Keratinocyte (primary cell): ENCODE data around the gene KIFBP. TPM values are rescaled to one million over a fixed set of nuclear protein-coding genes. Genes with fewer than 3 reads are reported as not detected.
A peak's percentile ranks its signal among the peaks of the same experiment; 100 is the strongest.

Experiments used
- DNase-seq: peaks from one replicate; pipeline ENCODE4 v3.0.0-alpha.2; 2011; ENCODE audit warnings: low read depth, missing footprints, low spot score
- FAIRE-seq: peaks from 2 replicates; lab custom pipeline; 2011; peaks lifted over from hg19 to GRCh38; lab: Jason Lieb, UNC
- H2AFZ ChIP-seq: 2 replicates; pipeline ENCODE4 v1.6.0; 2012; ENCODE audit warnings: low read length, control low read depth, inconsistent platforms; ENCODE audit not compliant: control insufficient read depth
- H3K27ac ChIP-seq: 2 replicates; pipeline ENCODE4 v1.5.1; 2011; ENCODE audit warnings: low read length; ENCODE audit not compliant: control insufficient read depth, insufficient read depth
- H3K27me3 ChIP-seq: 3 replicates; pipeline ENCODE4 v1.6.0; 2011; ENCODE audit warnings: low read length; ENCODE audit not compliant: control insufficient read depth, insufficient read depth; ENCODE audit errors: extremely low read depth
- H3K36me3 ChIP-seq, 2 experiments: 2 replicates in 1 of 2; 3 replicates in 1 of 2; pipeline ENCODE4 v1.5.1; 2011; ENCODE audit warnings: low read length in 2 of 2, mild to moderate bottlenecking in 1 of 2; ENCODE audit not compliant: control insufficient read depth in 2 of 2, insufficient read depth in 2 of 2; ENCODE audit errors: extremely low read depth in 1 of 2
- H3K4me1 ChIP-seq: 3 replicates; pipeline ENCODE4 v1.5.1; 2011; ENCODE audit warnings: low read length; ENCODE audit not compliant: control insufficient read depth, insufficient read depth; ENCODE audit errors: extremely low read depth
- H3K4me2 ChIP-seq: 3 replicates; pipeline ENCODE4 v1.6.0; 2011; ENCODE audit warnings: low read depth, low read length; ENCODE audit not compliant: control insufficient read depth, insufficient read depth; ENCODE audit errors: extremely low read depth
- H3K4me3 ChIP-seq, 3 experiments: fragments of 200-600 bp in 1 of 3; sonication (generic) in 1 of 3; 2 replicates in 2 of 3; 3 replicates in 1 of 3; pipeline ENCODE4 v1.5.1; 2011 to 2016; ENCODE audit warnings: low read length in 3 of 3, mild to moderate bottlenecking in 3 of 3, control low read depth in 2 of 3, inconsistent platforms in 1 of 3, low read depth in 1 of 3, mixed read lengths in 1 of 3, mixed run types in 1 of 3, moderate library complexity in 1 of 3; ENCODE audit not compliant: control insufficient read depth in 2 of 3, insufficient read depth in 2 of 3; ENCODE audit errors: extremely low read depth in 1 of 3
- H3K79me2 ChIP-seq: 2 replicates; pipeline ENCODE4 v1.6.0; 2012; ENCODE audit warnings: low read length; ENCODE audit not compliant: control insufficient read depth, insufficient read depth
- H3K9ac ChIP-seq: 3 replicates; pipeline ENCODE4 v1.6.0; 2011; ENCODE audit warnings: low read length; ENCODE audit not compliant: control insufficient read depth, insufficient read depth; ENCODE audit errors: extremely low read depth
- H3K9me1 ChIP-seq: 3 replicates; pipeline ENCODE4 v1.6.0; 2011; ENCODE audit warnings: low read length; ENCODE audit not compliant: control insufficient read depth, insufficient read depth; ENCODE audit errors: extremely low read depth
- H3K9me3 ChIP-seq: 2 replicates; pipeline ENCODE4 v1.5.1; 2012; ENCODE audit warnings: low read depth, low read length; ENCODE audit not compliant: control insufficient read depth
- H4K20me1 ChIP-seq: 3 replicates; pipeline ENCODE4 v1.6.0; 2011; ENCODE audit warnings: low read length; ENCODE audit not compliant: control insufficient read depth, insufficient read depth; ENCODE audit errors: extremely low read depth
- EZH2 ChIP-seq: IDR thresholded peaks from one replicate; pipeline ENCODE4 v1.6.1; 2012; ENCODE audit warnings: inconsistent platforms, mild to moderate bottlenecking, low read length, moderate library complexity
- dilution Hi-C: fragments of 300-500 bp; cut with MboI; formaldehyde crosslinking; loops from one replicate; pipeline ENCODE4 v1.7.0; 2020; ENCODE audit warnings: low sequenced_read_pairs; ENCODE audit not compliant: extremely low pct_ligation_motif_present
- polyA plus RNA-seq, 5 experiments: library from polyadenylated mRNA; depleted of rRNA in 3 of 5; stranded (reverse) in 3 of 5; stranded (forward) in 1 of 5; unstranded in 1 of 5; fragments of >200 nt; gene quantifications; 1 replicate in 1 of 5; 2 replicates in 3 of 5; 3 replicates in 1 of 5; pipeline versions ENCODE4 v1.2.1 to v1.2.3, GENCODE V29; 2011 to 2012; ENCODE audit warnings: missing spikeins in 2 of 5, low read depth in 1 of 5, low replicate concordance in 1 of 5
- TF ChIP-seq, protein P1 (sequence below), 3 experiments: IDR thresholded peaks in 1 of 3; conservative IDR thresholded peaks in 1 of 3; optimal IDR thresholded peaks in 1 of 3; 2 replicates in 2 of 3; 3 replicates in 1 of 3; pipeline versions ENCODE3 to v1.5.1; 2011; ENCODE audit warnings: low read length in 3 of 3, mild to moderate bottlenecking in 3 of 3, moderate library complexity in 2 of 3, control low read depth in 1 of 3, inconsistent platforms in 1 of 3; ENCODE audit not compliant: insufficient read depth in 2 of 3; ENCODE audit errors: extremely low read depth in 1 of 3

The KIFBP gene
- polyA plus RNA-seq, 1 donor (not counting 4 experiments of a cell fraction or from before 2014, with no cell fraction given), result 48.9 TPM

DNA sequence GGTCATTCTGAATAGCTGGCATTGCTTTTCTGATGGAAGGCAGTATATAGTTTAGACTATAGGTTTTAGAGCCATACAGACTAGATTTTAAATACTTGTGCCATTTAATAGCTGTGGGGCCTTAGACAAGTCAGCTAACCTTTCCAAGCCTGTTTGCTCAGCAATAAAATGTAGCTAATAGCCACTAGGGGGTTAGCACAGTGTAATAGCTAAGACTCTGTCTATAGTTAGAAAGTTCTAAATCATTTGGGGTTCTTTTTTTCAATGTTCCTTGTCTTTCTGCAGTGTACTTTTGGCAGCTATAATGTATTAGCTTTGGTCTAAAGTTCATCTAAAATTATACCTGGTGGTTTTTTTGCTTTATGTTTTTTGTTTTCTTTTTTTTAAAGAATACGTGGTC is 7.5 kb upstream of the KIFBP start:
- no peak for FAIRE-seq
- Histone ChIP-seq H3K79me2 (peaks cover 18% of the 10 kb centered on the region), H2AFZ (no peak overlapping the region), H3K4me1 (no peaks in the 10 kb centered on the region), H3K9me1 (no peaks in the 10 kb centered on the region), H4K20me1 (peaks cover 2% of the 10 kb centered on the region), H3K9me3 (no peaks in the 10 kb centered on the region), H3K9ac (no peak overlapping the region), H3K4me3 (no peak overlapping the region), H3K36me3 (peaks cover 28 to 48% of the 10 kb centered on the region in 2 experiments), H3K27ac (no peak overlapping the region), H3K27me3 (no peaks in the 10 kb centered on the region), H3K4me2 (no peak overlapping the region)
- DNase-seq, result no peak
- dilution Hi-C loops, result no loop called here
- TF ChIP-seq, protein P1, sequence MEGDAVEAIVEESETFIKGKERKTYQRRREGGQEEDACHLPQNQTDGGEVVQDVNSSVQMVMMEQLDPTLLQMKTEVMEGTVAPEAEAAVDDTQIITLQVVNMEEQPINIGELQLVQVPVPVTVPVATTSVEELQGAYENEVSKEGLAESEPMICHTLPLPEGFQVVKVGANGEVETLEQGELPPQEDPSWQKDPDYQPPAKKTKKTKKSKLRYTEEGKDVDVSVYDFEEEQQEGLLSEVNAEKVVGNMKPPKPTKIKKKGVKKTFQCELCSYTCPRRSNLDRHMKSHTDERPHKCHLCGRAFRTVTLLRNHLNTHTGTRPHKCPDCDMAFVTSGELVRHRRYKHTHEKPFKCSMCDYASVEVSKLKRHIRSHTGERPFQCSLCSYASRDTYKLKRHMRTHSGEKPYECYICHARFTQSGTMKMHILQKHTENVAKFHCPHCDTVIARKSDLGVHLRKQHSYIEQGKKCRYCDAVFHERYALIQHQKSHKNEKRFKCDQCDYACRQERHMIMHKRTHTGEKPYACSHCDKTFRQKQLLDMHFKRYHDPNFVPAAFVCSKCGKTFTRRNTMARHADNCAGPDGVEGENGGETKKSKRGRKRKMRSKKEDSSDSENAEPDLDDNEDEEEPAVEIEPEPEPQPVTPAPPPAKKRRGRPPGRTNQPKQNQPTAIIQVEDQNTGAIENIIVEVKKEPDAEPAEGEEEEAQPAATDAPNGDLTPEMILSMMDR (optimal IDR thresholded peaks at IDR 0.05 in 1 of 3, IDR thresholded peaks at IDR 0.05 in 1 of 3, conservative IDR thresholded peaks at IDR 0.05 in 1 of 3; ENCODE audit: extremely low read depth in 1 of 3, insufficient read depth in 2 of 3, low read length in 3 of 3), result peak in 1 of 3 experiments; percentile 35
- TF ChIP-seq EZH2, result no peak

- no peak overlapping the region for H2AFZ ChIP-seq
- FAIRE-seq, result no peak
- H3K4me1 ChIP-seq, result no peaks in the 10 kb centered on the region
- no peaks in the 10 kb centered on the region for H4K20me1 ChIP-seq
- no peak overlapping the region for H3K4me3 ChIP-seq
- no peak overlapping the region for H3K27ac ChIP-seq
- no peaks in the 10 kb centered on the region for H3K27me3 ChIP-seq
- peaks cover 15% of the 10 kb centered on the region for H3K79me2 ChIP-seq
- H3K4me2 ChIP-seq, result no peak overlapping the region
- H3K9ac ChIP-seq, result no peak overlapping the region
- no peaks in the 10 kb centered on the region for H3K9me1 ChIP-seq
- peaks cover 26 to 43% of the 10 kb centered on the region in 2 experiments for H3K36me3 ChIP-seq
- no peak for DNase-seq
- no peak for TF ChIP-seq EZH2
- TF ChIP-seq, protein P1 (optimal IDR thresholded peaks at IDR 0.05 in 1 of 3, IDR thresholded peaks at IDR 0.05 in 1 of 3, conservative IDR thresholded peaks at IDR 0.05 in 1 of 3; ENCODE audit: extremely low read depth in 1 of 3, insufficient read depth in 2 of 3, low read length in 3 of 3), result no peak
- dilution Hi-C loops, result no loop called here
- H3K9me3 ChIP-seq, result no peaks in the 10 kb centered on the region
Measured at GRCh38 chr10:68982389-68982788, 6.2 kb upstream of the KIFBP start.
